WTC11 (cell line): ENCODE data around the gene UBP1. TPM values are rescaled to one million over a fixed set of nuclear protein-coding genes. Genes with fewer than 3 reads are reported as not detected.
A peak's percentile ranks its signal among the peaks of the same experiment; 100 is the strongest.

ENCODE experiments used
- ATAC-seq: fragments of 200-7000 bp; cut with Tn5 transposase; 2 replicates; pipeline ENCODE4 v1.10.0; 2021; ENCODE audit warnings: mild to moderate bottlenecking, moderate library complexity
- CTCF ChIA-PET: fragments of 300-600 bp; sonication (Branson Sonifier 250); formaldehyde crosslinking; loops from one replicate; lab custom pipeline; 2021; ENCODE audit warnings: antibody characterized with exemption; lab: Charles Lee
- POLR2A ChIA-PET: fragments of 350-600 bp; sonication (Branson Sonifier 250); formaldehyde crosslinking; loops from one replicate; lab custom pipeline; 2021; ENCODE audit warnings: antibody characterized with exemption; lab: Charles Lee
- DNase-seq: peaks from one replicate; pipeline ENCODE4 v3.0.0; 2021; ENCODE audit warnings: low spot score
- H3K27ac Mint-ChIP-seq: 2 replicates; pipeline ENCODE4 v1.8.0; 2021; ENCODE audit warnings: mixed read lengths
- H3K27me3 Mint-ChIP-seq: 2 replicates; pipeline ENCODE4 v1.8.0; 2021; ENCODE audit warnings: low read depth, mild to moderate bottlenecking, moderate library complexity, mixed read lengths
- H3K36me3 Mint-ChIP-seq: 2 replicates; pipeline ENCODE4 v1.8.0; 2021; ENCODE audit warnings: mixed read lengths
- H3K4me1 Mint-ChIP-seq: 2 replicates; pipeline ENCODE4 v1.8.0; 2022; ENCODE audit warnings: mixed read lengths
- H3K4me3 Mint-ChIP-seq: 2 replicates; pipeline ENCODE4 v1.8.0; 2021; ENCODE audit warnings: mild to moderate bottlenecking, moderate library complexity, mixed read lengths
- H3K9me3 Mint-ChIP-seq: 2 replicates; pipeline ENCODE4 v1.8.0; 2021; ENCODE audit warnings: mixed read lengths
- AFF4 ChIP-seq: sonication (generic); formaldehyde crosslinking; IDR thresholded peaks from 2 replicates; pipeline ENCODE4 v1.8.1; 2023; ENCODE audit warnings: mild to moderate bottlenecking, missing genetic modification reagents, borderline replicate concordance
- ATF6 ChIP-seq: sonication (generic); formaldehyde crosslinking; IDR thresholded peaks from 2 replicates; pipeline ENCODE4 v1.8.1; 2023; ENCODE audit warnings: mild to moderate bottlenecking, missing genetic modification reagents
- E2F5 ChIP-seq: sonication (generic); formaldehyde crosslinking; IDR thresholded peaks from 2 replicates; pipeline ENCODE4 v1.8.1; 2022; ENCODE audit warnings: mild to moderate bottlenecking, moderate library complexity, missing genetic modification reagents
- ELF4 ChIP-seq: sonication (generic); formaldehyde crosslinking; IDR thresholded peaks from 2 replicates; pipeline ENCODE4 v1.8.1; 2022; ENCODE audit warnings: low read depth, mild to moderate bottlenecking, moderate library complexity, missing genetic modification reagents
- FOXK1 ChIP-seq: sonication (generic); formaldehyde crosslinking; IDR thresholded peaks from 2 replicates; pipeline ENCODE4 v1.8.0; 2022; ENCODE audit warnings: mild to moderate bottlenecking, moderate library complexity, missing genetic modification reagents
- GABPB1 ChIP-seq: sonication (generic); formaldehyde crosslinking; IDR thresholded peaks from 2 replicates; pipeline ENCODE4 v1.8.1; 2023; ENCODE audit warnings: mild to moderate bottlenecking, missing genetic modification reagents
- GTF2I ChIP-seq: fragments of 250-450 bp; sonication (Bioruptor Pico); conservative IDR thresholded peaks from 2 replicates; pipeline ENCODE4 v1.4.0; 2021; ENCODE audit warnings: mild to moderate bottlenecking
- HMGA2 ChIP-seq: fragments of 250-450 bp; sonication (Bioruptor Pico); IDR thresholded peaks from 2 replicates; pipeline ENCODE4 v1.4.0; 2021; ENCODE audit warnings: mild to moderate bottlenecking, moderate library complexity
- HMGXB4 ChIP-seq: sonication (generic); formaldehyde crosslinking; IDR thresholded peaks from 2 replicates; pipeline ENCODE4 v1.8.1; 2023; ENCODE audit warnings: mild to moderate bottlenecking, moderate library complexity, missing genetic modification reagents
- IRF2 ChIP-seq: sonication (generic); formaldehyde crosslinking; IDR thresholded peaks from 2 replicates; pipeline ENCODE4 v1.8.0; 2022; ENCODE audit warnings: low read depth, missing genetic modification reagents, borderline replicate concordance
- MXD4 ChIP-seq: fragments of 250-450 bp; sonication (Bioruptor Pico); IDR thresholded peaks from 2 replicates; pipeline ENCODE4 v1.8.0; 2021; ENCODE audit warnings: mild to moderate bottlenecking, moderate library complexity, borderline replicate concordance
- MYBL2 ChIP-seq: sonication (generic); formaldehyde crosslinking; IDR thresholded peaks from 2 replicates; pipeline ENCODE4 v1.8.1; 2023; ENCODE audit warnings: mild to moderate bottlenecking, moderate library complexity, missing genetic modification reagents
- NFATC4 ChIP-seq: fragments of 250-450 bp; sonication (Bioruptor Pico); IDR thresholded peaks from 2 replicates; pipeline ENCODE4 v1.9.0; 2021; ENCODE audit warnings: mild to moderate bottlenecking
- NFE2L1 ChIP-seq: sonication (generic); formaldehyde crosslinking; IDR thresholded peaks from 2 replicates; pipeline ENCODE4 v1.8.1; 2023; ENCODE audit warnings: missing genetic modification reagents
- NR3C1 ChIP-seq: sonication (generic); formaldehyde crosslinking; conservative IDR thresholded peaks from 2 replicates; pipeline ENCODE4 v1.8.1; 2023; ENCODE audit warnings: low read depth, mild to moderate bottlenecking, missing genetic modification reagents
- TEAD1 ChIP-seq: sonication (generic); formaldehyde crosslinking; IDR thresholded peaks from 2 replicates; pipeline ENCODE4 v1.8.0; 2022; ENCODE audit warnings: mild to moderate bottlenecking, missing genetic modification reagents
- TP53 ChIP-seq: sonication (generic); formaldehyde crosslinking; IDR thresholded peaks from 2 replicates; pipeline ENCODE4 v1.8.1; 2023; ENCODE audit warnings: mild to moderate bottlenecking, missing genetic modification reagents
- ZNF281 ChIP-seq: sonication (generic); formaldehyde crosslinking; IDR thresholded peaks from 2 replicates; pipeline ENCODE4 v1.8.0; 2023; ENCODE audit warnings: mild to moderate bottlenecking, missing genetic modification reagents
- ZNF416 ChIP-seq: fragments of 250-450 bp; sonication (Bioruptor Pico); IDR thresholded peaks from 2 replicates; pipeline ENCODE4 v1.9.0; 2021; ENCODE audit warnings: mild to moderate bottlenecking, inconsistent platforms
- ZNF532 ChIP-seq: fragments of 250-450 bp; sonication (Bioruptor Pico); IDR thresholded peaks from 2 replicates; pipeline ENCODE4 v1.9.0; 2021; ENCODE audit warnings: mild to moderate bottlenecking, borderline replicate concordance
- total RNA-seq: library from RNA; stranded (reverse); gene quantifications from 3 replicates; pipeline ENCODE4 v1.2.3, GENCODE V29; 2021

Gene UBP1
- total RNA-seq, 1 experiment from 2014 or later: 72.6 TPM

- Mint-ChIP-seq H3K27me3 (no peaks in the 10 kb centered on the region), H3K27ac (0 out of 2 replicates have a peak overlapping the region, but pooled peaks have one; percentile 59), H3K4me1 (peaks cover 70% of the 10 kb centered on the region), H3K4me3 (no peak overlapping the region), H3K36me3 (no peaks in the 10 kb centered on the region), H3K9me3 (no peaks in the 10 kb centered on the region)
- ATAC-seq (no peak), DNase-seq (no peak)
- TF ChIP-seq AFF4 (CRISPR knock-in tag): no peak
- no peak for TF ChIP-seq TEAD1 (CRISPR knock-in tag)
- TF ChIP-seq GTF2I (CRISPR knock-in tag): no peak
- TF ChIP-seq IRF2 (CRISPR knock-in tag): no peak
- TF ChIP-seq MYBL2 (CRISPR knock-in tag): no peak
- no peak for TF ChIP-seq NFATC4
- no peak for TF ChIP-seq ZNF416 (CRISPR knock-in tag)
- no peak for TF ChIP-seq FOXK1 (CRISPR knock-in tag)
- no peak for TF ChIP-seq TP53
- TF ChIP-seq HMGXB4 (CRISPR knock-in tag): no peak
- TF ChIP-seq ELF4 (CRISPR knock-in tag): no peak
- no peak for TF ChIP-seq GABPB1
- CTCF ChIA-PET: interaction anchor here (0.7 to 1.0 kb wide), 3 partner anchors 13 to 281 kb away, joined by 4 read pairs; no protein-coding TSS in a partner anchor
- POLR2A ChIA-PET: no interaction called here
Measured at GRCh38 chr3:33433843-33434242, 6.4 kb downstream of the UBP1 start.

- CTCF ChIA-PET: interaction anchor here (0.9 to 1.2 kb wide), 2 partner anchors 10 to 357 kb away, joined by 3 read pairs; no protein-coding TSS in a partner anchor
- POLR2A ChIA-PET: interaction anchor here (1.4 kb wide), 1 partner anchor 10 kb away, joined by 3 read pairs; no protein-coding TSS in a partner anchor
- Mint-ChIP-seq H3K4me1 (peaks cover 71% of the 10 kb centered on the region), H3K9me3 (no peaks in the 10 kb centered on the region), H3K4me3 (no peak overlapping the region), H3K36me3 (no peaks in the 10 kb centered on the region), H3K27me3 (no peaks in the 10 kb centered on the region), H3K27ac (no peak overlapping the region)
- no peak for DNase-seq
- ATAC-seq: no peak
- TF ChIP-seq NR3C1: no peak
- no peak for TF ChIP-seq MXD4 (CRISPR knock-in tag)
- TF ChIP-seq HMGA2 (CRISPR knock-in tag): no peak
- no peak for TF ChIP-seq E2F5
- no peak for TF ChIP-seq ZNF532 (CRISPR knock-in tag)
- no peak for TF ChIP-seq ELF4 (CRISPR knock-in tag)
- no peak for TF ChIP-seq NFE2L1
- no peak for TF ChIP-seq ZNF281 (CRISPR knock-in tag)
- no peak for TF ChIP-seq ATF6
Measured at GRCh38 chr3:33430571-33430970, 9.6 kb downstream of the UBP1 start.
